ENCODE measurements around the gene ZNF324B. TPM values are rescaled to one million over a fixed set of nuclear protein-coding genes. Genes with fewer than 3 reads are reported as not detected.
"Not testable (repeated sequence)": the region's sequence is repeated elsewhere in the genome, so short reads cannot be mapped to it uniquely, and the experiment has no call there.

Gene ZNF324B
- total RNA-seq, 4 donors from 2014 or later: 6.5 to 10.1 (median 8.0) TPM

DNA sequence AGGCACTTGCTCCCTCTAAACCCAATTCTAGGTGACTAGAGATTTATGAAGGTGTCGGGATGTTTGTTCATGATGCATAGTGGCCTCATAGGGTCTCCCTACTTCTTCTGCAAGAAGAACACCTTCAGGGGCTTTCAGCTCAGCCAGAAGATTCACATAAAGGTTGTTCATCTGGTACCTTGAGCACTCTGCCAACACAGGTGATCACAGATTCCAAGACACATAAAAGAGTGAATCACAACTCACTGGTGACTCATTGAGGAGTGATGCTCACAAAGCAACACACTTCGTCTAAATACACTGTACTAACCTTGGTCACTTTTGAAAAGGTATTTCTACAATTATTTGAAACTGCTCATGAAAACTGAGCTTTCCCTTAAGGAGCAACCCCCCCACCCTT, 8.6 kb downstream of the ZNF324B start:
- intact Hi-C loops (cut with DNase I): no loop called here
- no peak overlapping the region for H3K27ac ChIP-seq
- H3K36me3 ChIP-seq: peaks cover 0 to 29% (median 7%) of the 10 kb centered on the region in 3 donors
- H3K9me3 ChIP-seq: no peaks in the 10 kb centered on the region
- H3K4me3 ChIP-seq: no peak overlapping the region
- TF ChIP-seq CTCF (IDR thresholded peaks at IDR 0.05) (no peak), POLR2A (IDR thresholded peaks at IDR 0.05) (no peak)
- no peak for DNase-seq
- H3K4me1 ChIP-seq: no peaks in the 10 kb centered on the region
- 16 to 51% methylated on average over 2 of the region's 2 CpGs for WGBS, 2 donors
- no peaks in the 10 kb centered on the region for H3K27me3 ChIP-seq

- Histone ChIP-seq H3K36me3 (peaks cover 10 to 23% (median 15%) of the 10 kb centered on the region in 3 donors), H3K4me3 (peak overlapping the region; percentile 76 to 100 (median 90)), H3K27me3 (no peaks in the 10 kb centered on the region), H3K4me1 (peaks cover 12 to 27% (median 14%) of the 10 kb centered on the region in 3 donors), H3K27ac (peak overlapping the region in 1 of 4 donors; percentile 88), H3K9me3 (no peaks in the 10 kb centered on the region)
- TF ChIP-seq POLR2A (IDR thresholded peaks at IDR 0.05): no peak
- no peak for DNase-seq
- 40 to 42% methylated on average over 15 to 17 of the region's 20 CpGs for WGBS, 2 donors
- intact Hi-C loops (cut with DNase I): no loop called here
Observed at GRCh38 chr19:58466089-58466759, 14.8 kb downstream of the ZNF324B start.

GRCh38 chr19:58466760-58467589, 15.6 kb downstream of the ZNF324B start, which contains the start of gene ZNF324:
ZNF324 (plus strand) TSS chr19:58467080; CDS start chr19:58469186, 2,106 bp downstream.
- Histone ChIP-seq H3K27me3 (no peaks in the 10 kb centered on the region), H3K36me3 (peaks cover 14 to 31% (median 21%) of the 10 kb centered on the region in 3 donors), H3K27ac (peak within 1 kb of the TSS; percentile 81 to 88 (median 87)), H3K4me1 (peaks cover 12 to 27% (median 14%) of the 10 kb centered on the region in 3 donors), H3K9me3 (no peaks in the 10 kb centered on the region), H3K4me3 (peak within 1 kb of the TSS; percentile 76 to 100 (median 90))
- TF ChIP-seq CTCF (IDR thresholded peaks at IDR 0.05): peak in 1 of 6 experiments; percentile 5
- peak in 2 of 4 donors; percentile 29 to 59 for TF ChIP-seq POLR2A (IDR thresholded peaks at IDR 0.05)
- peak; percentile 91 for DNase-seq
- WGBS, 2 donors: 0% methylated on average over 2 of the region's 92 CpGs; no CpG with 5 or more reads in 1 of the 2 donors
- intact Hi-C loops (cut with DNase I): no loop called here

GRCh38 chr19:58468216-58468839, 16.9 kb downstream of the ZNF324B start:
- Histone ChIP-seq H3K4me1 (peaks cover 12 to 27% (median 14%) of the 10 kb centered on the region in 3 donors), H3K27ac (no peak overlapping the region), H3K36me3 (peaks cover 21 to 44% (median 23%) of the 10 kb centered on the region in 3 donors), H3K27me3 (no peaks in the 10 kb centered on the region), H3K9me3 (no peaks in the 10 kb centered on the region), H3K4me3 (peak overlapping the region in 2 of 4 donors; percentile 9 to 83)
- DNase-seq: no peak
- intact Hi-C loops (cut with DNase I): no loop called here
- no peak for TF ChIP-seq CTCF (IDR thresholded peaks at IDR 0.05)
- no peak for TF ChIP-seq POLR2A (IDR thresholded peaks at IDR 0.05)
- WGBS, 2 donors: 37 to 38% methylated on average over 4 to 5 of the region's 5 CpGs

- no peak overlapping the region for H3K27ac ChIP-seq
- no peak for DNase-seq
- H3K4me3 ChIP-seq: no peak overlapping the region
- intact Hi-C loops (cut with DNase I): no loop called here
- H3K9me3 ChIP-seq: no peaks in the 10 kb centered on the region
- peaks cover 12 to 27% (median 14%) of the 10 kb centered on the region in 3 donors for H3K4me1 ChIP-seq
- H3K27me3 ChIP-seq: no peaks in the 10 kb centered on the region
- H3K36me3 ChIP-seq: peaks cover 21 to 49% (median 23%) of the 10 kb centered on the region in 3 donors
- WGBS, 2 donors: 92 to 96% methylated on average over 4 to 5 of the region's 17 CpGs
- TF ChIP-seq POLR2A (IDR thresholded peaks at IDR 0.05): no peak
Observed at GRCh38 chr19:58469241-58470013, 18.0 kb downstream of the ZNF324B start.

DNA sequence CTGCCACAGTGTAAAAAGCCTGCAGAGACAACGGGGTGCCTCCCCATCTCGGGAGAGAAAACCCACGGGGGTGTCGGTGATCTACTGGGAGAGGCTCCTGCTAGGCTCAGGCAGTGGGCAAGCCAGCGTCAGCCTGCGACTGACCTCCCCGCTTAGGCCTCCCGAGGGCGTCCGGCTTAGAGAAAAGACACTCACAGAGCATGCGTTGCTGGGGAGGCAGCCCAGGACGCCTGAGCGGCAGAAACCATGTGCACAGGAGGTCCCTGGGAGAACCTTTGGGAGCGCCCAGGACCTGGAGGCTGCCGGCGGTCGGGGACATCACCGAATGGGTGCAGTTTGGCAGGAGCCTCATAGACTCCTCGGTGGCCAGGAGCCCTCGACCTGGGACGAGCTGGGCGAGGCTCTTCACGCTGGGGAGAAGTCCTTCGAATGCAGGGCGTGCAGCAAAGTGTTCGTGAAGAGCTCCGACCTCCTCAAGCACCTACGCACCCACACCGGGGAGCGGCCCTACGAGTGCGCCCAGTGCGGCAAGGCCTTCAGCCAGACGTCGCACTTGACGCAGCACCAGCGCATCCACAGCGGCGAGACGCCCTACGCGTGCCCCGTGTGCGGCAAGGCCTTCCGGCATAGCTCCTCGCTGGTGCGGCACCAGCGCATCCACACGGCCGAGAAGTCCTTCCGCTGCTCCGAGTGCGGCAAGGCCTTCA, 19.6 kb downstream of the ZNF324B start:
- DNase-seq; H3K27ac ChIP-seq; H3K9me3 ChIP-seq; H3K4me3 ChIP-seq; intact Hi-C loops (cut with DNase I); H3K27me3 ChIP-seq: not testable (repeated sequence)
- Histone ChIP-seq H3K36me3 (peaks cover 21 to 49% (median 23%) of the 10 kb centered on the region in 3 donors), H3K4me1 (peaks cover 14 to 38% (median 20%) of the 10 kb centered on the region in 3 donors)
- 91 to 96% methylated on average over 5 to 17 of the region's 53 CpGs for WGBS, 2 donors

Measured in esophagus squamous epithelium (tissue), 5 donors.